GM12875 (cell line): Measurements from ENCODE around the gene NXNL2.

Experiments used
- H3K4me3 ChIP-seq: one replicate; pipeline ENCODE4 v1.5.1; 2011; ENCODE audit warnings: low read depth, low read length, control low read depth
- CTCF ChIP-seq: IDR thresholded peaks from 2 replicates; pipeline ENCODE4 v1.5.1; 2011; ENCODE audit warnings: low read depth, mild to moderate bottlenecking, control low read depth, inconsistent platforms, low read length, moderate library complexity, borderline replicate concordance; ENCODE audit not compliant: insufficient read depth

NXNL2 gene

GRCh38 chr9:88537761-88538091, 2.7 kb downstream of the NXNL2 start:
- H3K4me3 ChIP-seq, result no peak overlapping the region
- no peak for TF ChIP-seq CTCF

- TF ChIP-seq CTCF, result no peak
- H3K4me3 ChIP-seq, result no peak overlapping the region
Measured at GRCh38 chr9:88538311-88539085, 3.5 kb downstream of the NXNL2 start.

GRCh38 chr9:88539246-88539645, 4.3 kb downstream of the NXNL2 start:
- H3K4me3 ChIP-seq, result no peak overlapping the region
- TF ChIP-seq CTCF, result no peak

- H3K4me3 ChIP-seq, result no peak overlapping the region
- no peak for TF ChIP-seq CTCF
Measured at GRCh38 chr9:88540251-88540763, 5.3 kb downstream of the NXNL2 start.

GRCh38 chr9:88544245-88544644, 9.3 kb downstream of the NXNL2 start:
- no peak overlapping the region for H3K4me3 ChIP-seq
- TF ChIP-seq CTCF, result no peak

GRCh38 chr9:88551546-88552137, 16.7 kb downstream of the NXNL2 start:
- H3K4me3 ChIP-seq, result no peak overlapping the region
- TF ChIP-seq CTCF, result no peak

GRCh38 chr9:88553350-88553749, 18.4 kb downstream of the NXNL2 start:
- TF ChIP-seq CTCF, result no peak

More at GRCh38 chr9:88553350-88553749, 18.4 kb downstream of the NXNL2 start:
- H3K4me3 ChIP-seq, result no peak overlapping the region
